Tibial nerve (tissue), 4 donors: ENCODE results near the gene HES5. TPM values are rescaled to one million over a fixed set of nuclear protein-coding genes. Genes with fewer than 3 reads are reported as not detected.
A peak's percentile ranks its signal among the peaks of the same experiment; 100 is the strongest.

Experiments used
- DNase-seq, 2 donors: peaks; one replicate each; pipeline ENCODE4 v3.0.0-alpha.2; 2019; ENCODE audit warnings: low spot score in 2 of 2
- H3K27ac ChIP-seq, 4 donors: fragments of 200-600 bp; sonication (generic) in 3 of 4; one replicate each; pipeline ENCODE4 v1.5.1; 2017 to 2019; ENCODE audit warnings: mild to moderate bottlenecking in 1 of 4
- H3K27me3 ChIP-seq, 2 donors: fragments of 200-600 bp; sonication (generic) in 1 of 2; one replicate each; pipeline versions ENCODE4 v1.5.1 to v1.6.0; 2017 to 2019
- H3K36me3 ChIP-seq, 3 donors: fragments of 200-600 bp; sonication (generic); one replicate each; pipeline ENCODE4 v1.5.1; 2018 to 2019
- H3K4me1 ChIP-seq, 4 donors: fragments of 200-600 bp; sonication (generic) in 3 of 4; one replicate each; pipeline ENCODE4 v1.5.1; 2017 to 2019
- H3K4me3 ChIP-seq, 4 donors: fragments of 200-600 bp; sonication (generic) in 3 of 4; one replicate each; pipeline ENCODE4 v1.5.1; 2017 to 2019; ENCODE audit warnings: mild to moderate bottlenecking in 1 of 4, moderate library complexity in 1 of 4
- H3K9me3 ChIP-seq, 4 donors: fragments of 200-600 bp; sonication (generic) in 3 of 4; one replicate each; pipeline ENCODE4 v1.5.1; 2017 to 2019
- EP300 ChIP-seq, 2 donors: sonication (generic); formaldehyde crosslinking; IDR thresholded peaks; one replicate each; pipeline ENCODE4 v1.6.1; 2017; ENCODE audit warnings: antibody characterized with exemption in 2 of 2, mild to moderate bottlenecking in 1 of 2
- POLR2A ChIP-seq, 2 donors: fragments of 450-650 bp; IDR thresholded peaks; one replicate each; pipeline ENCODE4 v1.6.1; 2017; ENCODE audit warnings: antibody characterized with exemption in 2 of 2, mild to moderate bottlenecking in 2 of 2, moderate library complexity in 2 of 2
- WGBS, 2 donors: methylation state at CpG; one replicate each; pipeline ENCODE4 v1.1.5; 2018; 5-methylcytosine and 5-hydroxymethylcytosine counted together
- total RNA-seq, 4 donors: library from RNA; depleted of rRNA; stranded (reverse); fragments of >200 nt; gene quantifications; one replicate each; pipeline ENCODE4 v1.1.0, GENCODE V29; 2016
- TF ChIP-seq, protein P1 (sequence below), 5 experiments: fragments of 200-600 bp in 3 of 5; fragments of 450-650 bp in 2 of 5; sonication (generic) in 3 of 5; IDR thresholded peaks; one replicate each; pipeline ENCODE4 v1.5.1; 2016 to 2019; ENCODE audit warnings: antibody characterized with exemption in 5 of 5, mild to moderate bottlenecking in 3 of 5, moderate library complexity in 2 of 5

HES5 gene
- total RNA-seq, 4 donors from 2014 or later: 0.87 TPM; not detected in 3

DNA sequence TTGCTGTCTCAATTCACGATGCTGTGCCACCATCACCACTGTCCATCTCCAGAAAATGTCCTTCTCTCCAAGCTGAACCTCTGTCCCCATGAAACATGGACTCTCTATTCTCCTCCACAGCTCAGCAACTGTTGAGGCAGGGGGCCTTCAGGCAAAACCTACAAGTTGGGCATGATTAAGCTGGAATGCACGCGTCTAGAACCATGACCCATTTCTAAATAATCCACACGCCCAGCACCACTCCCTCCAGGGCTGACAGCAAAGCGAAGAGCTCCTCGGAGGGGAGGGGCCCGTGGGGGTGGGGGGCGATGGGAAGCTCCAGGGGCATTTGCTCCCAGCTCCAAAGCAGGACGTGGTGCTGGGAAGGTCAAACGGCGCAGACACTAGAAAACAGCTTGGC is 3.3 kb upstream of the HES5 start:
- 65 to 81% methylated on average over 8 to 11 of the region's 11 CpGs for WGBS, 2 donors
- DNase-seq: no peak

DNA sequence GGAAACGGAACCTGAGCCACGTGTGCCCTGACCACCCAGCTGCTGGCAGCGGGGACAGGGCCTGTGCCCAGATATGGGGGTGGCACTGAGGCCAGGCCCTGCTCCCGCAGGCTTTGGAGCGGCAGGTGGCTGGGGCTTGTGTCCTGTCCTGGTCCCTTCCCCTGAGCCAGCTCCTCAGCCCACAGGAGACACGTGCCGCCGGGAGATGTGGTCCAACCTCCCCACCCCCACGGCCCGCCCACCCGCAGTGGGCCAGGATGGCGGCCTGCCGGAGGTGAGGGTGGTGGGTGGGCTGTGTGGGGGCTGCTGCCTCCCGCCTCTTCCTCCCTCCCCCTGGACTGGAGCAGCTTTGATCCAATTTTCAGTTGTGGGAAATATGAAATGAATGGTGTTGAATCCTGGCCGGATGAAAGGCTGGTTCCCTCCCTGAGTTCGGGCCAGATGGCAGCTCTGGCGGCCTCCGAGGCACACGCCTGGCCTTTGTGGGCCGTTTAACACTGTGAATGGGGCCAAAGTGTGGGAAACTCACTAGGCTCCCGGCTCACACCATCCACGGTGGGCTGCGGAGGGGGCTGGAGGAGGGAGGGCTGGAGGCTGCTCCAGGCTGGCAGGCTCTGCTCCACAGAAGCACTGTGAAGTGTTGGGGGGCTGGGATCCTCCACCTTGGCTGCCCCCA is 2.6 kb upstream of the HES5 start:
- no peak overlapping the region for H3K4me3 ChIP-seq
- TF ChIP-seq POLR2A (IDR thresholded peaks at IDR 0.05) (no peak), EP300 (IDR thresholded peaks at IDR 0.05) (no peak)
- TF ChIP-seq, protein P1, sequence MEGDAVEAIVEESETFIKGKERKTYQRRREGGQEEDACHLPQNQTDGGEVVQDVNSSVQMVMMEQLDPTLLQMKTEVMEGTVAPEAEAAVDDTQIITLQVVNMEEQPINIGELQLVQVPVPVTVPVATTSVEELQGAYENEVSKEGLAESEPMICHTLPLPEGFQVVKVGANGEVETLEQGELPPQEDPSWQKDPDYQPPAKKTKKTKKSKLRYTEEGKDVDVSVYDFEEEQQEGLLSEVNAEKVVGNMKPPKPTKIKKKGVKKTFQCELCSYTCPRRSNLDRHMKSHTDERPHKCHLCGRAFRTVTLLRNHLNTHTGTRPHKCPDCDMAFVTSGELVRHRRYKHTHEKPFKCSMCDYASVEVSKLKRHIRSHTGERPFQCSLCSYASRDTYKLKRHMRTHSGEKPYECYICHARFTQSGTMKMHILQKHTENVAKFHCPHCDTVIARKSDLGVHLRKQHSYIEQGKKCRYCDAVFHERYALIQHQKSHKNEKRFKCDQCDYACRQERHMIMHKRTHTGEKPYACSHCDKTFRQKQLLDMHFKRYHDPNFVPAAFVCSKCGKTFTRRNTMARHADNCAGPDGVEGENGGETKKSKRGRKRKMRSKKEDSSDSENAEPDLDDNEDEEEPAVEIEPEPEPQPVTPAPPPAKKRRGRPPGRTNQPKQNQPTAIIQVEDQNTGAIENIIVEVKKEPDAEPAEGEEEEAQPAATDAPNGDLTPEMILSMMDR (IDR thresholded peaks at IDR 0.05): no peak
- no peaks in the 10 kb centered on the region for H3K36me3 ChIP-seq
- peaks cover 2 to 91% of the 10 kb centered on the region in 2 donors for H3K27me3 ChIP-seq
- H3K27ac ChIP-seq: no peak overlapping the region
- DNase-seq: no peak
- 43 to 57% methylated on average over 8 to 20 of the region's 23 CpGs for WGBS, 2 donors
- peaks cover 0 to 47% (median 12%) of the 10 kb centered on the region in 4 donors for H3K4me1 ChIP-seq
- no peaks in the 10 kb centered on the region for H3K9me3 ChIP-seq

More for the DNA sequence above, 3.3 kb upstream of the HES5 start:
- no peak overlapping the region for H3K4me3 ChIP-seq
- peaks cover 0 to 41% (median 11%) of the 10 kb centered on the region in 4 donors for H3K4me1 ChIP-seq
- TF ChIP-seq EP300 (IDR thresholded peaks at IDR 0.05) (no peak), POLR2A (IDR thresholded peaks at IDR 0.05) (no peak)
- TF ChIP-seq, protein P1 (IDR thresholded peaks at IDR 0.05): no peak
- no peak overlapping the region for H3K27ac ChIP-seq
- no peaks in the 10 kb centered on the region for H3K36me3 ChIP-seq
- H3K9me3 ChIP-seq: no peaks in the 10 kb centered on the region
- peaks cover 2 to 89% of the 10 kb centered on the region in 2 donors for H3K27me3 ChIP-seq

DNA sequence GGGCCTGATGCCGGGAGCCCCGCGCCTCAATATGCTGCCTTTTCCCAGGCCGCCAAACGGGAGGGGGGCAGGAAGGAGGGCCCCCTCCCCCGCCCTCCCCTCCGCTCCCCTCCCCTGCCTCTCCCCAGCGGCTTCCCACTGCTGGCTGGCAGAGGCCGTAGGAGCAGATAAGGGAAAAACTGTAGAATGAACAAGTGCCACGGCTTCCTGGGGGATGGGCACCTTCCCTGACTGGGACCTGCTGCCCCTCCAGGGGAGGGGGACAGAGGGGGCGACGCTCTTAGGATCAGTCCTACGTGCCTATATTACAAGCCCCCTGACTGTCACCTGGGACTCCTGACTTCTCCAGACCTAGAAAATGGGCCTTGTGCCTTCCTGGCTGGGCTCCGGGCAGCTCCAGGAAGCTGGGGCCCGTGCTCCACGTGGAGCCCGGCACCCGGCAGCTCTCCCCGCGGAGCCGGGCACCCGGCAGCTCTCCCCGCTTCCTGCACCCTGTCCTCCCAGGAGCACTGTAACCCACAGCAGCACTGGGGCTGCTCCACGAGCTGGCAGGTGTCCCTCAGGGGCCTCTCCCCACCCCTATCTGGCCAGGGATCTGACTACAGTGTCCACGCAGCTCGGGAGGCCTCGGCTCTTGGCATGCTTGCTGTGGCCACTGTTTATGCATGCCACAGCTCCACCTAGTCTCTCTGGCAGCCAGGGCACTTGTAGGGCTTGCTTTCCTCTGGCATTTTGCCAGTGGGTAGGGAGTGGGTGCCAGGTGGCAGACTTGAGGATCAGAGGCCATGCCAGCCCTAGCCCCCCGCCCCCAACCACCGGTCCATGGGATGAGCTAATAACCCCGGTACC is 674 bp upstream of the HES5 start:
- WGBS, 2 donors: 13 to 25% methylated on average over 14 to 19 of the region's 30 CpGs
- H3K27me3 ChIP-seq: peaks cover 2 to 74% of the 10 kb centered on the region in 2 donors
- H3K4me3 ChIP-seq: peak overlapping the region in 2 of 4 donors; percentile 40 to 41

DNA sequence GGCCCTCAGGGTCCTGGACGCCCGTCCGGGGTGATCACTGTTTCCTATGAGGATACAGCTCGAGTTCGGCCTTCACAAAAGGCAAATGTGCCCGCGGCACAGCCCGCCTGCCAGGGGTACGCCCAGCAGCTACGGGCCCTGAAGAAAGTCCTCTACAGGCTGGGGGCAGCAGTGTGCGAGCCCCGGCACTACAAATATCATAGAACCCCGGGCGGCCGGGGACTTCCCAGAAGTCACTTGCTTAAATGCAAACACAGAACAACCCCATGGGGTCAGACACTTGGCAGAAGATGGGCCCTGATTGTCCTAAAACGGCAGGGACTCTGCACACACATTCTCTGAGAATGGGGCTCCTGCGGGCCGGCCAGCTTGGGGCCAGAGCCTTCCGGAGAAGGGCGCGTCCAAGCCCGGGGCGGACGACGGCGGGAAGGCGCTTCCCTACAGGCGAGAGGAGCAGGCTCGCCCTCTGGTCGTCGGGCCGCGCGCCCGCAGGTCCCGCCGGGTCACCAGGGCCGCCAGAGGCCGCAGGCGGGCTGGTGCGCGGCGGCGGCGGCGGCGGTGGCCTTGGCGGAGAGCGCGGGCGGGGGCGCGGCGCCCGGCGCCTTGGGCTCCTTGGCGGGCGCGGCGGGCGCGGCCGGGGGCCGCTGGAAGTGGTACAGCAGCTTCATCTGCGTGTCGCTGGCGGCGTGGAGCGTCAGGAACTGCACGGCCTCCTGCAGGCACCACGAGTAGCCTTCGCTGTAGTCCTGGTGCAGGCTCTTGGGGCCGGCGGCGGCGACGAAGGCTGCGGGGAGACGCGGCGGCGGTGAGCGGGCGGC is 888 bp downstream of the HES5 start:
- Histone ChIP-seq H3K4me3 (peak overlapping the region in 3 of 4 donors; percentile 1 to 41 (median 40)), H3K27me3 (peaks cover 2 to 59% of the 10 kb centered on the region in 2 donors), H3K9me3 (no peaks in the 10 kb centered on the region), H3K27ac (peak overlapping the region in 2 of 4 donors; percentile 8 to 38), H3K4me1 (peaks cover 0 to 67% (median 35%) of the 10 kb centered on the region in 4 donors), H3K36me3 (no peaks in the 10 kb centered on the region)
- TF ChIP-seq, protein P1 (IDR thresholded peaks at IDR 0.05): peak in 1 of 5 experiments; percentile 17
- no peak for TF ChIP-seq POLR2A (IDR thresholded peaks at IDR 0.05)
- WGBS, 2 donors: 17 to 21% methylated on average over 16 of the region's 84 CpGs
- DNase-seq: no peak

More for the DNA sequence above, 674 bp upstream of the HES5 start:
- TF ChIP-seq, protein P1 (IDR thresholded peaks at IDR 0.05): no peak
- TF ChIP-seq POLR2A (IDR thresholded peaks at IDR 0.05) (no peak), EP300 (IDR thresholded peaks at IDR 0.05) (no peak)
- DNase-seq: no peak
- Histone ChIP-seq H3K9me3 (no peaks in the 10 kb centered on the region), H3K27ac (no peak overlapping the region), H3K4me1 (peaks cover 0 to 58% (median 20%) of the 10 kb centered on the region in 4 donors), H3K36me3 (no peaks in the 10 kb centered on the region)
